Peyer's patch (tissue), 4 donors: ENCODE data around the gene ROBO3. TPM values are rescaled to one million over a fixed set of nuclear protein-coding genes. Genes with fewer than 3 reads are reported as not detected.

Experiments
- DNase-seq, 3 donors: peaks; one replicate each; pipeline ENCODE4 v3.0.0-alpha.2; 2017 to 2019
- H3K27ac ChIP-seq, 4 donors: fragments of 200-600 bp; sonication (generic); one replicate each; pipeline ENCODE4 v1.5.1; 2016 to 2019
- H3K27me3 ChIP-seq, 2 donors: fragments of 200-600 bp; sonication (generic); one replicate each; pipeline ENCODE4 v1.5.1; 2019
- H3K36me3 ChIP-seq, 3 donors: fragments of 200-600 bp; sonication (generic); one replicate each; pipeline ENCODE4 v1.5.1; 2016 to 2019
- H3K4me1 ChIP-seq, 4 donors: fragments of 200-600 bp; sonication (generic); one replicate each; pipeline ENCODE4 v1.5.1; 2016 to 2019
- H3K4me3 ChIP-seq, 4 donors: fragments of 200-600 bp; sonication (generic); 1 replicate in 3 of 4; 2 replicates in 1 of 4; pipeline ENCODE4 v1.5.1; 2016 to 2019; ENCODE audit warnings: mild to moderate bottlenecking in 1 of 4
- H3K9me3 ChIP-seq, 4 donors: fragments of 200-600 bp; sonication (generic); one replicate each; pipeline ENCODE4 v1.5.1; 2016 to 2019; ENCODE audit warnings: mild to moderate bottlenecking in 1 of 4
- POLR2A ChIP-seq, 2 donors: fragments of 450-650 bp; IDR thresholded peaks; one replicate each; pipeline ENCODE4 v1.5.1; 2017; ENCODE audit warnings: antibody characterized with exemption in 2 of 2, mild to moderate bottlenecking in 2 of 2, moderate library complexity in 2 of 2
- total RNA-seq, 4 donors: library from RNA; depleted of rRNA; stranded (reverse); fragments of >200 nt; gene quantifications; one replicate each; pipeline ENCODE4 v1.1.0, GENCODE V29; 2016
- TF ChIP-seq, protein P1 (sequence below), 6 experiments: fragments of 450-650 bp in 4 of 6; fragments of 200-600 bp in 2 of 6; sonication (generic) in 1 of 6; IDR thresholded peaks; one replicate each; pipeline ENCODE4 v1.5.1; 2017 to 2019; ENCODE audit warnings: antibody characterized with exemption in 6 of 6, mild to moderate bottlenecking in 3 of 6, moderate library complexity in 1 of 6

The ROBO3 gene
- total RNA-seq, 4 donors from 2014 or later, result 3.6 to 49.5 (median 16.1) TPM

- no peak for DNase-seq
- H3K4me1 ChIP-seq, result no peaks in the 10 kb centered on the region
- H3K4me3 ChIP-seq, result no peak overlapping the region
- H3K27me3 ChIP-seq, result no peaks in the 10 kb centered on the region
- no peak overlapping the region for H3K27ac ChIP-seq
- TF ChIP-seq POLR2A (IDR thresholded peaks at IDR 0.05), result no peak
- TF ChIP-seq, protein P1, sequence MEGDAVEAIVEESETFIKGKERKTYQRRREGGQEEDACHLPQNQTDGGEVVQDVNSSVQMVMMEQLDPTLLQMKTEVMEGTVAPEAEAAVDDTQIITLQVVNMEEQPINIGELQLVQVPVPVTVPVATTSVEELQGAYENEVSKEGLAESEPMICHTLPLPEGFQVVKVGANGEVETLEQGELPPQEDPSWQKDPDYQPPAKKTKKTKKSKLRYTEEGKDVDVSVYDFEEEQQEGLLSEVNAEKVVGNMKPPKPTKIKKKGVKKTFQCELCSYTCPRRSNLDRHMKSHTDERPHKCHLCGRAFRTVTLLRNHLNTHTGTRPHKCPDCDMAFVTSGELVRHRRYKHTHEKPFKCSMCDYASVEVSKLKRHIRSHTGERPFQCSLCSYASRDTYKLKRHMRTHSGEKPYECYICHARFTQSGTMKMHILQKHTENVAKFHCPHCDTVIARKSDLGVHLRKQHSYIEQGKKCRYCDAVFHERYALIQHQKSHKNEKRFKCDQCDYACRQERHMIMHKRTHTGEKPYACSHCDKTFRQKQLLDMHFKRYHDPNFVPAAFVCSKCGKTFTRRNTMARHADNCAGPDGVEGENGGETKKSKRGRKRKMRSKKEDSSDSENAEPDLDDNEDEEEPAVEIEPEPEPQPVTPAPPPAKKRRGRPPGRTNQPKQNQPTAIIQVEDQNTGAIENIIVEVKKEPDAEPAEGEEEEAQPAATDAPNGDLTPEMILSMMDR (IDR thresholded peaks at IDR 0.05), result no peak
- H3K36me3 ChIP-seq, result no peaks in the 10 kb centered on the region
- H3K9me3 ChIP-seq, result no peaks in the 10 kb centered on the region
Measured at GRCh38 chr11:124928942-124929665, 63.9 kb downstream of the ROBO3 start.

- Histone ChIP-seq H3K9me3 (no peaks in the 10 kb centered on the region), H3K27me3 (no peaks in the 10 kb centered on the region), H3K4me1 (no peaks in the 10 kb centered on the region), H3K36me3 (no peaks in the 10 kb centered on the region), H3K4me3 (no peak overlapping the region), H3K27ac (no peak overlapping the region)
- no peak for DNase-seq
- TF ChIP-seq, protein P1 (IDR thresholded peaks at IDR 0.05), result no peak
- no peak for TF ChIP-seq POLR2A (IDR thresholded peaks at IDR 0.05)
Measured at GRCh38 chr11:124930799-124931198, 65.6 kb downstream of the ROBO3 start.

Other genes starting within 250 kb of the ROBO3 start
- 10 to 100 TPM; 35.9 to 79.2 (median 55.7) TPM for gene TBRG1, start 242.6 kb upstream of the ROBO3 start, total RNA-seq
- gene SIAE, start 191.7 kb upstream of the ROBO3 start, total RNA-seq, result 10 to 100 TPM in 3 of 4 donors, 1 to 10 TPM in 1; 9.9 to 88.8 (median 50.8) TPM
- 1 to 10 TPM in 2 of 4 donors, under 1 TPM in 1, not detected in 1; 0.88 to 3.6 (median 1.1) TPM for gene SPA17, start 191.5 kb upstream of the ROBO3 start, total RNA-seq
- gene NRGN, start 125.5 kb upstream of the ROBO3 start, total RNA-seq, result 10 to 100 TPM in 1 of 4 donors, under 1 TPM in 1, not detected in 2; 0.67 to 10.7 TPM
- gene VSIG2, start 113.2 kb upstream of the ROBO3 start, total RNA-seq, result not detected
- gene ESAM, start 103.1 kb upstream of the ROBO3 start, total RNA-seq, result 10 to 100 TPM in 1 of 4 donors, 1 to 10 TPM in 3; 1.2 to 11.1 (median 6.6) TPM
- 10 to 100 TPM; 16.5 to 33.8 (median 17.3) TPM for gene MSANTD2, start 65.0 kb upstream of the ROBO3 start, total RNA-seq
- 10 to 100 TPM in 1 of 4 donors, 1 to 10 TPM in 3; 3.7 to 20.6 (median 5.4) TPM for gene ROBO4, start 32.4 kb downstream of the ROBO3 start, total RNA-seq
- gene HEPN1, start 53.8 kb downstream of the ROBO3 start, total RNA-seq, result not detected
- gene HEPACAM, start 70.6 kb downstream of the ROBO3 start, total RNA-seq, result 1 to 10 TPM in 1 of 4 donors, under 1 TPM in 1, not detected in 2; 0.67 to 1.7 TPM
- gene CCDC15, start 88.8 kb downstream of the ROBO3 start, total RNA-seq, result 1 to 10 TPM in 2 of 4 donors, under 1 TPM in 2; 0.35 to 7.4 (median 1.8) TPM
- 1 to 10 TPM in 3 of 4 donors, under 1 TPM in 1; 0.88 to 6.6 (median 2.6) TPM for gene SLC37A2, start 197.9 kb downstream of the ROBO3 start, total RNA-seq
- 10 to 100 TPM; 11.4 to 19.2 (median 15.4) TPM for gene TMEM218, start 246.2 kb downstream of the ROBO3 start, total RNA-seq